Spleen (tissue), 11 donors: ENCODE results near the gene IL21R. TPM values are rescaled to one million over a fixed set of nuclear protein-coding genes. Genes with fewer than 3 reads are reported as not detected.
A peak's percentile ranks its signal among the peaks of the same experiment; 100 is the strongest.

ENCODE experiments used
- DNase-seq: peaks from one replicate; pipeline ENCODE4 v3.0.0-alpha.2; 2020
- H3K27ac ChIP-seq, 8 donors: fragments of 200-600 bp; sonication (generic) in 7 of 8; 1 replicate in 4 of 8; 2 replicates in 4 of 8; pipeline versions ENCODE4 v1.5.0 to v1.8.0; 2016 to 2021; ENCODE audit warnings: inconsistent platforms in 4 of 8, mild to moderate bottlenecking in 4 of 8, moderate library complexity in 1 of 8
- H3K27me3 ChIP-seq, 7 donors: fragments of 200-600 bp; sonication (generic) in 6 of 7; replicated peaks in 1 of 7; 1 replicate in 4 of 7; 2 replicates in 3 of 7; pipeline versions ENCODE4 v1.5.0 to v1.8.0; 2016 to 2021; ENCODE audit warnings: inconsistent platforms in 3 of 7, mild to moderate bottlenecking in 1 of 7
- H3K36me3 ChIP-seq, 6 donors: fragments of 200-600 bp; sonication (generic) in 5 of 6; 1 replicate in 4 of 6; 2 replicates in 2 of 6; pipeline versions ENCODE4 v1.5.0 to v1.8.0; 2016 to 2021; ENCODE audit warnings: inconsistent platforms in 2 of 6
- H3K4me1 ChIP-seq, 6 donors: fragments of 200-600 bp; sonication (generic) in 5 of 6; 1 replicate in 3 of 6; 2 replicates in 3 of 6; pipeline versions ENCODE4 v1.5.0 to v1.8.0; 2016 to 2021; ENCODE audit warnings: inconsistent platforms in 3 of 6
- H3K4me3 ChIP-seq, 8 donors: fragments of 200-600 bp; sonication (generic) in 7 of 8; 1 replicate in 4 of 8; 2 replicates in 4 of 8; pipeline versions ENCODE4 v1.5.0 to v1.8.0; 2016 to 2021; ENCODE audit warnings: inconsistent platforms in 4 of 8, mild to moderate bottlenecking in 4 of 8, moderate library complexity in 2 of 8
- H3K9me3 ChIP-seq, 8 donors: fragments of 200-600 bp; sonication (generic) in 7 of 8; 1 replicate in 4 of 8; 2 replicates in 4 of 8; pipeline versions ENCODE4 v1.5.0 to v1.8.0; 2016 to 2021; ENCODE audit warnings: inconsistent platforms in 4 of 8
- POLR2A ChIP-seq, 3 donors: fragments of 450-650 bp; IDR thresholded peaks; one replicate each; pipeline ENCODE4 v1.5.1; 2017; ENCODE audit warnings: antibody characterized with exemption in 3 of 3, mild to moderate bottlenecking in 1 of 3
- POLR2AphosphoS5 ChIP-seq, 3 donors: sonication (generic); formaldehyde crosslinking; IDR thresholded peaks; one replicate each; pipeline ENCODE4 v1.5.1; 2017; ENCODE audit warnings: antibody characterized with exemption in 3 of 3
- WGBS, 5 donors: extraction: QIAGEN DNeasy Blood & Tissue Kit in 3 of 5; methylation state at CpG; one replicate each; pipeline versions ENCODE4 v1.1.5 to v1.1.7; 2013 to 2018; 5-methylcytosine and 5-hydroxymethylcytosine counted together
- intact Hi-C: fragments of 100-400 bp; cut with DNase I; formaldehyde crosslinking; loops from one replicate; pipeline ENCODE4 v1.15.0; 2023; ENCODE audit warnings: low total_unique reads
- polyA plus RNA-seq, 3 donors: library from polyadenylated mRNA; stranded (reverse); fragments of 200-250 nt; gene quantifications; one replicate each; pipeline ENCODE4 v1.2.1, GENCODE V29; 2013
- total RNA-seq, 7 donors: library from RNA; depleted of rRNA in 3 of 7; stranded (reverse); fragments of >200 nt in 3 of 7; fragmentation: NEBNext Ultra II Directional in 4 of 7; extraction: Animal tissue kit (Norgen Biotek cat#: 25700) in 4 of 7; gene quantifications; one replicate each; pipeline versions ENCODE4 v1.1.0 to v1.2.1, GENCODE V29; 2016 to 2021
- TF ChIP-seq, protein P1 (sequence below), 11 experiments: fragments of 200-600 bp in 7 of 11; fragments of 450-650 bp in 4 of 11; sonication (generic) in 4 of 11; IDR thresholded peaks in 8 of 11; conservative IDR thresholded peaks in 3 of 11; 1 replicate in 7 of 11; 2 replicates in 4 of 11; pipeline versions ENCODE4 v1.4.0 to v1.8.0; 2016 to 2021; ENCODE audit warnings: antibody characterized with exemption in 11 of 11, inconsistent platforms in 4 of 11, mild to moderate bottlenecking in 1 of 11
- donor health status: healthy with polysubstance abuse.
- donor health status: DM: no; HTN: no; CAD: no; lungs with moderate emphysema.
- donor health status: DM: no; HTN: no; CAD: no.
- donor health status: Bipolar disorder and iron deficiency.
- donor health status: healthy.
- donor health status: DM: no; HTN: no; CAD: no.
- donor health status: DM: yes; HTN: yes; CAD: no.

IL21R gene
- total and polyA plus RNA-seq, 10 donors: 2.7 to 19.7 (median 12.0) TPM

DNA sequence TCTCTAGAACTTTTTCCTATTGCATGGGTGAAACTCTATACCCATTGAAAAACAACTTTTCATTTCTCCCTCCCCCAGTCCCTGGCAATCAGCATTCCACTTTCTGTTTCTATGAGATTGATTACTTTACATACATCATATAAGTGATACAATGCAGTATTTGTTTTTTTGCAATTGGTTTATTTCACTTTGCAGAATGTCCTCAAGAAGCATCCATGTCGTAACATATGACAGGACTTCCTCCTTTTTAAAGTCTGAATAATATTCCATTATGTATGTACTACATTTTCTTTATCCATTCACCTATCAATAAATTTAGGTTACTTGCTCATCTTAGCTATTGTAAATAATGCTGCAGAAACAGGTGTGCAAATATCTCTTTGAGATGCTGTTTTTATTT, 8.8 kb downstream of the IL21R start:
- Histone ChIP-seq H3K36me3 (no peaks in the 10 kb centered on the region), H3K27me3 (peaks cover 0 to 4% (median 0%) of the 10 kb centered on the region in 7 donors), H3K4me3 (no peak overlapping the region), H3K4me1 (peaks cover 18 to 97% (median 45%) of the 10 kb centered on the region in 6 donors), H3K9me3 (peaks cover 0 to 3% (median 0%) of the 10 kb centered on the region in 8 donors), H3K27ac (peak overlapping the region in 1 of 8 donors; percentile 15)
- 37 to 73% (median 56%) methylated on average over 1 of the region's 1 CpG for WGBS, 5 donors
- no peak for TF ChIP-seq POLR2A (IDR thresholded peaks at IDR 0.05)
- TF ChIP-seq, protein P1, sequence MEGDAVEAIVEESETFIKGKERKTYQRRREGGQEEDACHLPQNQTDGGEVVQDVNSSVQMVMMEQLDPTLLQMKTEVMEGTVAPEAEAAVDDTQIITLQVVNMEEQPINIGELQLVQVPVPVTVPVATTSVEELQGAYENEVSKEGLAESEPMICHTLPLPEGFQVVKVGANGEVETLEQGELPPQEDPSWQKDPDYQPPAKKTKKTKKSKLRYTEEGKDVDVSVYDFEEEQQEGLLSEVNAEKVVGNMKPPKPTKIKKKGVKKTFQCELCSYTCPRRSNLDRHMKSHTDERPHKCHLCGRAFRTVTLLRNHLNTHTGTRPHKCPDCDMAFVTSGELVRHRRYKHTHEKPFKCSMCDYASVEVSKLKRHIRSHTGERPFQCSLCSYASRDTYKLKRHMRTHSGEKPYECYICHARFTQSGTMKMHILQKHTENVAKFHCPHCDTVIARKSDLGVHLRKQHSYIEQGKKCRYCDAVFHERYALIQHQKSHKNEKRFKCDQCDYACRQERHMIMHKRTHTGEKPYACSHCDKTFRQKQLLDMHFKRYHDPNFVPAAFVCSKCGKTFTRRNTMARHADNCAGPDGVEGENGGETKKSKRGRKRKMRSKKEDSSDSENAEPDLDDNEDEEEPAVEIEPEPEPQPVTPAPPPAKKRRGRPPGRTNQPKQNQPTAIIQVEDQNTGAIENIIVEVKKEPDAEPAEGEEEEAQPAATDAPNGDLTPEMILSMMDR (IDR thresholded peaks at IDR 0.05 in 8 of 11, conservative IDR thresholded peaks at IDR 0.05 in 3 of 11): no peak
- no peak for TF ChIP-seq POLR2AphosphoS5 (IDR thresholded peaks at IDR 0.05)
- intact Hi-C loops: no loop called here
- DNase-seq: no peak

DNA sequence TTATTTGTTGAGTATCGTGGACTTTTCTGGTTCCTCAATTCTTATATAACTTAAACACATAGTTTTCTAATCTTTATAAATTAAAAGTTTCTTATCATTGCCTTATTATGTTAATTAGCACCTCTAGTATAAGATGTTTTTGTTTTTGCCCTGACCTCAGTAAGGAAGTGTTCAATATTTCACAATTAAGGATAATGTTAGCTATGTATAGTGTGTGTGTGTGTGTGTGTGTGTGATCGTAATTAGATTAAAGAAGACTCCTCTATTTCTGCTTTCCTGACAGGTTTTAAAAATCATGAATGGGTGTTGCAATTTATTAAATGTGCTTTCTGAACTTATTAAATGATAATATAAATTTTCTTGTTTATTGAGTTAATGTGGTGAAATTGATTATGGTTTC, 12.0 kb downstream of the IL21R start:
- TF ChIP-seq POLR2A (IDR thresholded peaks at IDR 0.05) (no peak), POLR2AphosphoS5 (IDR thresholded peaks at IDR 0.05) (no peak)
- TF ChIP-seq, protein P1 (IDR thresholded peaks at IDR 0.05 in 8 of 11, conservative IDR thresholded peaks at IDR 0.05 in 3 of 11): no peak
- Histone ChIP-seq H3K4me3 (no peak overlapping the region), H3K36me3 (peaks cover 0 to 10% (median 0%) of the 10 kb centered on the region in 6 donors), H3K4me1 (peaks cover 0 to 73% (median 14%) of the 10 kb centered on the region in 6 donors), H3K27ac (no peak overlapping the region), H3K9me3 (peaks cover 0 to 3% (median 0%) of the 10 kb centered on the region in 8 donors), H3K27me3 (no peaks in the 10 kb centered on the region)
- intact Hi-C loops: no loop called here
- no peak for DNase-seq
- WGBS, 5 donors: 58 to 80% (median 72%) methylated on average over 2 of the region's 2 CpGs

DNA sequence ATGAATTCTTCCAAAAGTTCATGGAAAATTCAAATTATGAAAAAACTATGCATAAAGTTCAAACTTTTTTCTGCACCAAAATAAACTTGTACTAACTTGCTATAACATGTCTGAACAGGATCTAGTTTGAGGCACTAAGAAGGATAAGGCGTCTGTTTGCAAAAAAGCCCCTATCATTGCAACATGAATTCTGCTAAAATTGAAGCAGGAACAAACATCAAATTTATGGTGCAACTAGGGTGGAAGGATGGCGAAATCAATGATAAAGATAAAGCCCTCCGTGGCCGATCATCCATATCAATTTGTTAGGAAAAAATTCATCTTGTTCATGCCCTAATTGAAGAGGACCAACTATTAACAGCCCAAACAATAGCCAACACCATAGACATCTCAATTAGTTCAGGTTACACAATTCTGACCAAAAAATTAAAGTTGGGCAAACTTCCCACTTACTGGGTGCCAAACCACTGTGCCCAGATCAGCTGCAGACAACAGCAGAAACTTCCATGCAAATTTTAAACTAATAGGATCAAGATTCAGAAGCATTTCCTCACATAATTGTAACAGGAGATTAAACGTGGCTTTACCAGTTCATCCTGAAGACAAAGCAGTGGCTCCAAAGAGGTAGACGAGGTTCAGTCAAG, 12.9 kb downstream of the IL21R start:
- intact Hi-C loops: no loop called here
- Histone ChIP-seq H3K27me3 (no peaks in the 10 kb centered on the region), H3K4me1 (peaks cover 0 to 63% (median 10%) of the 10 kb centered on the region in 6 donors), H3K36me3 (peaks cover 0 to 17% (median 0%) of the 10 kb centered on the region in 6 donors), H3K9me3 (peaks cover 0 to 3% (median 0%) of the 10 kb centered on the region in 8 donors), H3K4me3 (no peak overlapping the region), H3K27ac (peak overlapping the region in 1 of 8 donors; percentile 26)
- DNase-seq: no peak
- WGBS, 5 donors: 50 to 74% (median 65%) methylated on average over 6 of the region's 6 CpGs
- TF ChIP-seq POLR2A (IDR thresholded peaks at IDR 0.05) (no peak), POLR2AphosphoS5 (IDR thresholded peaks at IDR 0.05) (no peak)
- TF ChIP-seq, protein P1 (IDR thresholded peaks at IDR 0.05 in 8 of 11, conservative IDR thresholded peaks at IDR 0.05 in 3 of 11): no peak

DNA sequence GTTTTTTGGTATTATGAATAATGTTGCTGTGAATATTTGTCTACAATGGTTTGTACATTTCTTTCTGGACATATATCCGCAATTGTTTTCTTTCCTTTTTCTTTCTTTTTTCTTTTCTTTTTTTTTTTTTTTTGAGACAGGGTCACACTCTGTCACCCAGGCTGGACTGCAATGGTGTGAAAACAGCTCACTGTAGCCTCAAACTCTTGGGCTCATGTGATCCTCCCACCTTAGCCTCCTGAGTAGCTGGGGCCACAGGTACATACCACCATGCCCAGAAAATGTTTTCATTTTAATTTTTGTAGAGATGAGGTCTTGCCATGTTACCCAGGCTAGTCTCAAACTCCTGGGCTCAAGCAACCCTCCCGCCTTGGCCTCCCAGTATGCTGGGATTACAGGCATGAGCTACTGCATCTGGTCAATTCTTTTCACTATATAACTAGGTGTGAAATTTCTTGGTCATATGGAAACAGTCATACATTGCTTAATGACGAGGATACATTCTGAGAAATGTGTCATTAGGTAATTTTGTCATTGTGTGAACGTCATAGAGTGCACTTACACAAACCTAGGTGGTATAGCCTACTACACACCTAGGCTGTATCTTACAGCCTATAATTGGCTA, 15.2 kb downstream of the IL21R start:
- peaks cover 0 to 43% (median 2%) of the 10 kb centered on the region in 6 donors for H3K4me1 ChIP-seq
- H3K4me3 ChIP-seq: no peak overlapping the region
- no peaks in the 10 kb centered on the region for H3K27me3 ChIP-seq
- TF ChIP-seq POLR2A (IDR thresholded peaks at IDR 0.05) (no peak), POLR2AphosphoS5 (IDR thresholded peaks at IDR 0.05) (no peak)
- TF ChIP-seq, protein P1 (IDR thresholded peaks at IDR 0.05 in 8 of 11, conservative IDR thresholded peaks at IDR 0.05 in 3 of 11): no peak
- no peak for DNase-seq
- peaks cover 0 to 23% (median 0%) of the 10 kb centered on the region in 6 donors for H3K36me3 ChIP-seq
- H3K27ac ChIP-seq: no peak overlapping the region
- intact Hi-C loops: no loop called here
- H3K9me3 ChIP-seq: peaks cover under 1 to 19% (median 15%) of the 10 kb centered on the region in 8 donors
- 77 to 83% (median 78%) methylated on average over 4 of the region's 4 CpGs for WGBS, 5 donors
